ENCODE data around the gene KCNIP3. TPM values are rescaled to one million over a fixed set of nuclear protein-coding genes. Genes with fewer than 3 reads are reported as not detected.
A peak's percentile ranks its signal among the peaks of the same experiment; 100 is the strongest.

The KCNIP3 gene
- total and polyA plus RNA-seq, 4 donors, result 10.6 to 25.4 (median 17.1) TPM

DNA sequence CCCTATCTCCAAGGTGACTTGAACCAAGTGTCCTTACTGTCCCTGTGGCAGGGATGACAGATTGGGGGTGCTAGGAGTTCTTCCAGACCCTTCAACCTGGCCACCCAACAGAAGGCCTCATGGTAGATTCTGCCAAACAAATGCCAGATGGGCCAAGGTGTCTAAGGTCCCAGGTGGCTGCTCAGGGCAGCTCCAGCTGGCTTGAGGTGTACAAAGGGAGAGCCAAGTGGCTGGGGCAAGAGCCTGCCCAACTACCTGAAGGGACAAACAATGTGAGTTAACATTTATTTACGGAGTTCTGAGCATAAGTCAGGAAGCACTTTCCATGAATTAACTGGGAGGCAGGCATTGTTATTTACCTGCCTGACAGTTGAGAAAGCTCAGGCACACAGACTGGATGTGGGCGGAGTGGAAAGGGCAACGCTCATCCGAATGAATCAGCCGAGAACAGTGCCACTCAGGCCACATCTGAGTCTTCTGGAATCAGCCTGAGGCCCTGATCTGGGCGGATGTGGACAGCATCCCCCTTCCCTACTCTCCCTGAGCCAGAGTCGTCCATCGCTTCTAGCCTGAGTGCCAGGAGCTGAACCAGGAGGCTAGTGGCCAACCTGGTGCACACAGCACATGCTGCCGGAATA lies 4.4 kb upstream of the KCNIP3 start:
- Histone ChIP-seq H3K9me3 (ENCODE audit: control insufficient read depth, insufficient read depth, low read length) (peaks cover 3% of the 10 kb centered on the region), H3K27ac (ENCODE audit: low read depth, low read length) (no peak overlapping the region), H3K4me1 (ENCODE audit: control insufficient read depth, insufficient read depth, low read length) (peaks cover 49% of the 10 kb centered on the region), H3K36me3 (ENCODE audit: control insufficient read depth, insufficient read depth, low read length) (peaks cover 25% of the 10 kb centered on the region), H3K27me3 (ENCODE audit: control insufficient read depth, insufficient read depth, low read length) (no peaks in the 10 kb centered on the region), H3K4me3 (ENCODE audit: low read depth, low read length) (no peak overlapping the region)
- 90% methylated on average over 9 of the region's 9 CpGs for WGBS (ENCODE audit: insufficient coverage)
- DNase-seq (ENCODE audit: low read depth in 4 of 6, low spot score in 6 of 6), result no peak

DNA sequence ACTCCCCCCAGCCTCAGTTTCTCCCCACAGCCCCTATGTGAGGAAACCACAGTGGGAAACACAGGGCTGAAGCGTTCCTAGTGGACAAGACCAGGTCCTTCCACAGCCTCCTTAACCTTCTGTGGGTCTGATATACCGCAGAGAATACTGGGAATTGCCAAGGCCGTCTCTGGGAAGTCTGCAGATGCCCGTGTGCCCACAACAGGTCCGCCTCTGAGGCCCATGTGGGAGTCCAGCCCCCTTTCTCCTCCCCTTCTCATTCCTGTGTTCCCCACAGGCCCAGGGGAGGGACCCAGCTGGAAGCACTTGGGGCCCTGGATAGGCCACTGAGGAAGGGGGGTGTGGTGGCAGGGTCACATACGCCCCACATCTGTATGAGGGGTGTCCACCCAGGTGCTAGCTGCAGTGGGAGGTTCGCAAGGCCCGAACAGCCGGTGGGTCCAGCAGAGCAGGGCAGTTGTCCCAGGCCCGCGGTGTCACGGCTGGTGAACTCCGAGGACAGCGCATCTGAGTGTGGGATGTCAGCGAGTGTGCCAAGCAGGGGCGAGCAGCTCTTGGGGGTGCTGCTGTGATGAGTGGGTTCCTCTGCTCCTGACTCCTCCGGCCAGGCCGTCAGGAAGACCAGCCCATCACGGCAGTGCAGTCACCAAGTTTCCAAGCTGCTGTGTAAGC lies 2.4 kb upstream of the KCNIP3 start:
- H3K27ac ChIP-seq (ENCODE audit: low read depth, low read length), result no peak overlapping the region
- WGBS (ENCODE audit: insufficient coverage), result 91% methylated on average over 19 of the region's 19 CpGs
- no peaks in the 10 kb centered on the region for H3K27me3 ChIP-seq (ENCODE audit: control insufficient read depth, insufficient read depth, low read length)
- no peak overlapping the region for H3K4me3 ChIP-seq (ENCODE audit: low read depth, low read length)
- H3K36me3 ChIP-seq (ENCODE audit: control insufficient read depth, insufficient read depth, low read length), result peaks cover 9% of the 10 kb centered on the region
- DNase-seq (ENCODE audit: low read depth in 4 of 6, low spot score in 6 of 6), result no peak
- peaks cover 3% of the 10 kb centered on the region for H3K9me3 ChIP-seq (ENCODE audit: control insufficient read depth, insufficient read depth, low read length)
- H3K4me1 ChIP-seq (ENCODE audit: control insufficient read depth, insufficient read depth, low read length), result peaks cover 69% of the 10 kb centered on the region

GRCh38 chr2:95295376-95295775 lies 1.8 kb upstream of the KCNIP3 start:
- Histone ChIP-seq H3K4me3 (ENCODE audit: low read depth, low read length) (no peak overlapping the region), H3K4me1 (ENCODE audit: control insufficient read depth, insufficient read depth, low read length) (peaks cover 75% of the 10 kb centered on the region), H3K36me3 (ENCODE audit: control insufficient read depth, insufficient read depth, low read length) (peaks cover 5% of the 10 kb centered on the region), H3K27me3 (ENCODE audit: control insufficient read depth, insufficient read depth, low read length) (no peaks in the 10 kb centered on the region), H3K27ac (ENCODE audit: low read depth, low read length) (no peak overlapping the region), H3K9me3 (ENCODE audit: control insufficient read depth, insufficient read depth, low read length) (peaks cover 3% of the 10 kb centered on the region)
- DNase-seq (ENCODE audit: low read depth in 4 of 6, low spot score in 6 of 6), result no peak
- WGBS (ENCODE audit: insufficient coverage), result 96% methylated on average over 6 of the region's 6 CpGs

DNA sequence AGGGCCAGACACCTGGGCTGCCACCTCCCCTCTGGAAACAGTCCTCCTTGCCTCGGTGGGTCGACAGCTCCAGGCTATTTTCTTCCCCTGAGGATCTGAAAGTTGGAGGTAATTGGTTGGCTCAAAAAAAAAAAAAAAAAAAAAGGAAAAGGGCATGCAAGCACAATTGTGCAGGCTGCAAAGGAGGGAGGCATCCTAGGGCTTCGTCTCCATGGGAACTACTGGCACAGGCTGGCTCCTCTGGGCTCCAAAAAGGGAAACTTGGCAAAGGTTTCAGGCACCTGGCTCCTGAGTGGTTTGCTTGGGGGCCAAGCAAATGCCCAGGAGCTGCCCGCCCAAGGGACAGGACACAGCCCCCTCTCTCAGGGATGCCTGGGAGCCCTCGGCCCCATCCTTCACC lies 1.1 kb upstream of the KCNIP3 start:
- H3K27me3 ChIP-seq (ENCODE audit: control insufficient read depth, insufficient read depth, low read length), result no peaks in the 10 kb centered on the region
- H3K4me1 ChIP-seq (ENCODE audit: control insufficient read depth, insufficient read depth, low read length), result peaks cover 82% of the 10 kb centered on the region
- H3K9me3 ChIP-seq (ENCODE audit: control insufficient read depth, insufficient read depth, low read length), result peaks cover 1% of the 10 kb centered on the region
- H3K27ac ChIP-seq (ENCODE audit: low read depth, low read length), result peak overlapping the region; percentile 22
- 0% methylated on average over 1 of the region's 5 CpGs for WGBS (ENCODE audit: insufficient coverage)
- DNase-seq (ENCODE audit: low read depth in 4 of 6, low spot score in 6 of 6), result peak in 3 of 6 donors; percentile 71 to 93 (median 87)
- no peak overlapping the region for H3K4me3 ChIP-seq (ENCODE audit: low read depth, low read length)
- H3K36me3 ChIP-seq (ENCODE audit: control insufficient read depth, insufficient read depth, low read length), result peaks cover 7% of the 10 kb centered on the region

GRCh38 chr2:95297639-95298395 lies 670 bp downstream of the KCNIP3 start:
- H3K4me1 ChIP-seq (ENCODE audit: control insufficient read depth, insufficient read depth, low read length), result peaks cover 94% of the 10 kb centered on the region
- no peak for DNase-seq (ENCODE audit: low read depth in 4 of 6, low spot score in 6 of 6)
- no peaks in the 10 kb centered on the region for H3K9me3 ChIP-seq (ENCODE audit: control insufficient read depth, insufficient read depth, low read length)
- H3K4me3 ChIP-seq (ENCODE audit: low read depth, low read length), result peak overlapping the region; percentile 11
- H3K27me3 ChIP-seq (ENCODE audit: control insufficient read depth, insufficient read depth, low read length), result no peaks in the 10 kb centered on the region
- H3K27ac ChIP-seq (ENCODE audit: low read depth, low read length), result no peak overlapping the region
- H3K36me3 ChIP-seq (ENCODE audit: control insufficient read depth, insufficient read depth, low read length), result peaks cover 7% of the 10 kb centered on the region
- 43% methylated on average over 9 of the region's 11 CpGs for WGBS (ENCODE audit: insufficient coverage)

DNA sequence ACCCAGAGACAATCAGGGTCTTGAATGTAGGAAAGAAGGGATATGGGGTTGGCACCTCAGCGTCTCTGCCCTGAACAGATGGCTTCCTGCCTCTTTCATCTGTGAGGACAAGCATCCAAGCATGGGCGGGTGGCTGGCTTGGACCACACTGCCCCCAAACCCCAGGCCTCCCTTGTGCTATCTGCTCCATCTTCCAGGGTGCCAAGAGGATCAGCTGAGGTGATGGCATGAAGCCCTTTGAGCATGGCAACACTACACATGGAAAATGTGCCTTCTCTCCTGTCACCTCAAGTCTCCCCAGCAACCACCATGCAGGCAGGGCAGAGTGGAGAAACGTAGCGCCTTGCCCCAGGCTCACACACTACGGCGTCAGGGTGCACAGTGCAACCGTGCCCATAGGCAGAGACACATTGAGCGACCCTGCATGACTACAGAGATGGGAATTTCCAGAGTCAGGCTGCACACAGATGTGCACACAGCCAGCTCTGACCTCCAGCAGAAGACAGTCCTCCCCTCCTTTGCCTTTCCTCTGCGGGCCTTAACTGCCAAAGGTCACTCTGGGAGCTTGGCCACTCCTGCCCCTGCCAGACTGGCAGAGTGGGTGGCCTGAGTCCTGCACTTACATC lies 1.5 kb downstream of the KCNIP3 start:
- no peaks in the 10 kb centered on the region for H3K9me3 ChIP-seq (ENCODE audit: control insufficient read depth, insufficient read depth, low read length)
- H3K4me3 ChIP-seq (ENCODE audit: low read depth, low read length), result no peak overlapping the region
- no peaks in the 10 kb centered on the region for H3K27me3 ChIP-seq (ENCODE audit: control insufficient read depth, insufficient read depth, low read length)
- no peak overlapping the region for H3K27ac ChIP-seq (ENCODE audit: low read depth, low read length)
- DNase-seq (ENCODE audit: low read depth in 4 of 6, low spot score in 6 of 6), result peak in 1 of 6 donors; percentile 58
- peaks cover 94% of the 10 kb centered on the region for H3K4me1 ChIP-seq (ENCODE audit: control insufficient read depth, insufficient read depth, low read length)
- peaks cover 11% of the 10 kb centered on the region for H3K36me3 ChIP-seq (ENCODE audit: control insufficient read depth, insufficient read depth, low read length)
- WGBS (ENCODE audit: insufficient coverage), result 61% methylated on average over 9 of the region's 9 CpGs

DNA sequence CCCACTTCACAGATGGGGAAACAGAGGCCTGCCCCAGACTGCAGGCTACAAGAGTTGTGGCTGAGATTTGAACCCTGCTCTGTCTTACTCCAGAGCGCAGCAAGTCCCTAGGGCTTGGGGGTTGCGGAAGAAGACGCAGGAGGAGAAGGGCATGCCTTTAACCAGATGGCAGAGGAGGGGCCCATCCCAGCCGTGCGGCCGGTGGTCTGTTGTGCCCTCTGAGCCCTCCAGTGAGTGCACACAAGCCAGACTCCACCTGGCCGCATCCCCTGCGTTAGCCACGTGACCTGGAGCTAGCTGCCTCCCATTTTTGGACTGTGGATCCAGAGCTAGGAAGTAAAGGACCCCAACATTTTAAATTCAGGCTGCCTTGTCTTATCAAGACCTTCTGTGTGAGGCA lies 2.8 kb downstream of the KCNIP3 start:
- peaks cover 7% of the 10 kb centered on the region for H3K36me3 ChIP-seq (ENCODE audit: control insufficient read depth, insufficient read depth, low read length)
- peaks cover 100% of the 10 kb centered on the region for H3K4me1 ChIP-seq (ENCODE audit: control insufficient read depth, insufficient read depth, low read length)
- 75% methylated on average over 9 of the region's 9 CpGs for WGBS (ENCODE audit: insufficient coverage)
- H3K9me3 ChIP-seq (ENCODE audit: control insufficient read depth, insufficient read depth, low read length), result no peaks in the 10 kb centered on the region
- DNase-seq (ENCODE audit: low read depth in 4 of 6, low spot score in 6 of 6), result no peak
- H3K27ac ChIP-seq (ENCODE audit: low read depth, low read length), result no peak overlapping the region
- H3K27me3 ChIP-seq (ENCODE audit: control insufficient read depth, insufficient read depth, low read length), result no peaks in the 10 kb centered on the region
- no peak overlapping the region for H3K4me3 ChIP-seq (ENCODE audit: low read depth, low read length)

DNA sequence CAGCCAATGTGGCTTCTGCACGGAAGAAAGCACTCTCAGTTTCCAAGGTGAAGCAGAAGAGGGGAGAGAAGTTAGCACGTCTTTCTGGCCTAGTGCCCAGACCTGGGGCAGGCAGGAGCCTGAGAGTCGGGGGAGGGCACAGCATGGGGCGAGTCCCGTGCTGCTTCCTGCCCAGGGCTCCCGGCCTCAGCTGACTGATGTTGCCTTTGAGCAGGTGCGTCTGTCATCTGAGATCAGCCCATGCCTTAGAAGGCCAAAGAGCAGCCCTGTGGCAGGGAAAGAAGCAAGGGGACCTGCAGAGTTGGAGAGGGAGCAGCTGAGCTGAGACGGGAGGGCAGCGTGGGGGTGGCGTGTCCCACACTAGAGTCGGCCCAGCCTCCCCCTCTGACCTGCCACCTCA lies 3.3 kb downstream of the KCNIP3 start:
- Histone ChIP-seq H3K27ac (ENCODE audit: low read depth, low read length) (no peak overlapping the region), H3K4me3 (ENCODE audit: low read depth, low read length) (no peak overlapping the region), H3K36me3 (ENCODE audit: control insufficient read depth, insufficient read depth, low read length) (peaks cover 7% of the 10 kb centered on the region), H3K9me3 (ENCODE audit: control insufficient read depth, insufficient read depth, low read length) (no peaks in the 10 kb centered on the region), H3K27me3 (ENCODE audit: control insufficient read depth, insufficient read depth, low read length) (no peaks in the 10 kb centered on the region), H3K4me1 (ENCODE audit: control insufficient read depth, insufficient read depth, low read length) (peaks cover 100% of the 10 kb centered on the region)
- 25% methylated on average over 11 of the region's 11 CpGs for WGBS (ENCODE audit: insufficient coverage)
- DNase-seq (ENCODE audit: low read depth in 4 of 6, low spot score in 6 of 6), result peak in 1 of 6 donors; percentile 40

- H3K9me3 ChIP-seq (ENCODE audit: control insufficient read depth, insufficient read depth, low read length), result no peaks in the 10 kb centered on the region
- 67% methylated on average over 4 of the region's 4 CpGs for WGBS (ENCODE audit: insufficient coverage)
- H3K36me3 ChIP-seq (ENCODE audit: control insufficient read depth, insufficient read depth, low read length), result peaks cover 7% of the 10 kb centered on the region
- peaks cover 96% of the 10 kb centered on the region for H3K4me1 ChIP-seq (ENCODE audit: control insufficient read depth, insufficient read depth, low read length)
- H3K27ac ChIP-seq (ENCODE audit: low read depth, low read length), result no peak overlapping the region
- no peak overlapping the region for H3K4me3 ChIP-seq (ENCODE audit: low read depth, low read length)
- H3K27me3 ChIP-seq (ENCODE audit: control insufficient read depth, insufficient read depth, low read length), result no peaks in the 10 kb centered on the region
- no peak for DNase-seq (ENCODE audit: low read depth in 4 of 6, low spot score in 6 of 6)
Measured at GRCh38 chr2:95301186-95301585, 4.0 kb downstream of the KCNIP3 start.
